Transverse colon (tissue), 4 donors: ENCODE measurements around the gene WSCD2.

Experiments used
- CTCF ChIP-seq, 5 experiments: fragments of 200-600 bp in 3 of 5; fragments of 450-650 bp in 2 of 5; sonication (generic) in 3 of 5; IDR thresholded peaks; 1 replicate in 2 of 5; 2 replicates in 3 of 5; pipeline ENCODE4 v1.5.1; 2016 to 2017; ENCODE audit warnings: antibody characterized with exemption in 5 of 5, inconsistent platforms in 3 of 5, mild to moderate bottlenecking in 2 of 5, moderate library complexity in 1 of 5
- EP300 ChIP-seq: sonication (generic); formaldehyde crosslinking; IDR thresholded peaks from one replicate; pipeline ENCODE4 v1.6.1; 2017; ENCODE audit warnings: antibody characterized with exemption, low read depth
- POLR2A ChIP-seq: fragments of 450-650 bp; IDR thresholded peaks from one replicate; pipeline ENCODE4 v1.6.1; 2016; ENCODE audit warnings: antibody characterized with exemption, mild to moderate bottlenecking, moderate library complexity
- POLR2AphosphoS5 ChIP-seq, 3 donors: sonication (generic); formaldehyde crosslinking; IDR thresholded peaks; one replicate each; pipeline ENCODE4 v1.6.1; 2016; ENCODE audit warnings: antibody characterized with exemption in 3 of 3

- TF ChIP-seq POLR2A (no peak), CTCF (IDR thresholded peaks at IDR 0.05) (no peak), EP300 (no peak), POLR2AphosphoS5 (IDR thresholded peaks at IDR 0.05) (no peak)
These were observed 51.4 kb downstream of the WSCD2 start for GRCh38 chr12:108180255-108181094.
